GM15510 (cell line): ENCODE data around the gene PRKCSH.

ENCODE experiments used
- POLR2A ChIP-seq: IDR thresholded peaks from 3 replicates; pipeline ENCODE4 v1.6.1; 2011; ENCODE audit warnings: borderline replicate concordance; ENCODE audit not compliant: insufficient read length; ENCODE audit errors: extremely low read depth

PRKCSH gene

GRCh38 chr19:11437955-11438354, 2.5 kb downstream of the PRKCSH start:
- no peak for TF ChIP-seq POLR2A

GRCh38 chr19:11444059-11444458, 8.6 kb downstream of the PRKCSH start:
- TF ChIP-seq POLR2A = no peak

DNA sequence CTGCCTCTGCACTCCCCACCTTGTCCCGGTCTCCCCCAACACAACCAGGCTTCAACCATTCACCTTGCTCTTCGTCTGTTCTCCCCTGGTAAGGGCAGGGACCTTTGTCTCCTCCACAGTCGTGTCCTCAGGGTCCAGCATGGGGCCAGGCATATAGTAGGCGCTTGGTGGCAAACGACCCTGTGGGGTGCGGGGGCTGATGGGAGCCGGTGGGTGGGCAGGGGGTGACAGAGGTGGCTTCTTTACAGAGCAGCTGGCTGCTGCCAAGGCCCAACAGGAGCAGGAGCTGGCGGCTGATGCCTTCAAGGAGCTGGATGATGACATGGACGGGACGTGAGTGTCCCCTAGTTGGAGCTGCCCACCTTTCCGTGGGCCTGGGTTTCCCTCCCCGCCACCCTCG, 9.7 kb downstream of the PRKCSH start:
- TF ChIP-seq POLR2A = no peak

- TF ChIP-seq POLR2A = no peak
Observed at GRCh38 chr19:11446271-11446651, 10.8 kb downstream of the PRKCSH start.

DNA sequence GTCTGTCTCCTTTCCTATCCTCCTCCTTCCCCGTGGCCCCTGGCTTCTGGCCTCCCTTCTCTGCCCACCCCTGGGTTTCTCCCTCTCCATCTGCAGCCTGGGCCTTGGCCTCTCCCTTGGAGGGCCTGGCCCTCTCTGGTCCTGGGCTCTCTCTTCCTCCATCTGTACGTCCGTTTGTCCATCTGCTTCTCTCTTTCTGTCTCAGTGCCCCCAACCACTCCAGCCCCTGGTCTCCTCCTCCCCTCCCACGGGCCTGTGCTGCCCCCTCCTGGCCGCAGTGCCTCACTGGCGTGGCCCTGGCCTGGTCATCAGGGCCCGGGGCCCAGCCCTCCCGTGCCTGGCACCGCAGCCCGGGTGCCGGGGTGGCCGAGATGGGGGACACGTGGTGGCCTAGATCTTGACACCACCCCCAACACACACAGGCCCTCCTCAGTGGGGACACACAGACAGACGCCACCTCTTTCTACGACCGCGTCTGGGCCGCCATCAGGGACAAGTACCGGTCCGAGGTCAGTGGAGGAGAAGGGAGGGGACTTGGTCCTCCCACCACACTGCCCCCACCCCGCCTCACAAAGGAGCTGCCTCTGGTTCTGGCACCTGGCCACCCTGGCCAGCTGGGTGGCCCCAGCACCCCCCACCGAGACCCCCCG, 11.3 kb downstream of the PRKCSH start:
- no peak for TF ChIP-seq POLR2A

DNA sequence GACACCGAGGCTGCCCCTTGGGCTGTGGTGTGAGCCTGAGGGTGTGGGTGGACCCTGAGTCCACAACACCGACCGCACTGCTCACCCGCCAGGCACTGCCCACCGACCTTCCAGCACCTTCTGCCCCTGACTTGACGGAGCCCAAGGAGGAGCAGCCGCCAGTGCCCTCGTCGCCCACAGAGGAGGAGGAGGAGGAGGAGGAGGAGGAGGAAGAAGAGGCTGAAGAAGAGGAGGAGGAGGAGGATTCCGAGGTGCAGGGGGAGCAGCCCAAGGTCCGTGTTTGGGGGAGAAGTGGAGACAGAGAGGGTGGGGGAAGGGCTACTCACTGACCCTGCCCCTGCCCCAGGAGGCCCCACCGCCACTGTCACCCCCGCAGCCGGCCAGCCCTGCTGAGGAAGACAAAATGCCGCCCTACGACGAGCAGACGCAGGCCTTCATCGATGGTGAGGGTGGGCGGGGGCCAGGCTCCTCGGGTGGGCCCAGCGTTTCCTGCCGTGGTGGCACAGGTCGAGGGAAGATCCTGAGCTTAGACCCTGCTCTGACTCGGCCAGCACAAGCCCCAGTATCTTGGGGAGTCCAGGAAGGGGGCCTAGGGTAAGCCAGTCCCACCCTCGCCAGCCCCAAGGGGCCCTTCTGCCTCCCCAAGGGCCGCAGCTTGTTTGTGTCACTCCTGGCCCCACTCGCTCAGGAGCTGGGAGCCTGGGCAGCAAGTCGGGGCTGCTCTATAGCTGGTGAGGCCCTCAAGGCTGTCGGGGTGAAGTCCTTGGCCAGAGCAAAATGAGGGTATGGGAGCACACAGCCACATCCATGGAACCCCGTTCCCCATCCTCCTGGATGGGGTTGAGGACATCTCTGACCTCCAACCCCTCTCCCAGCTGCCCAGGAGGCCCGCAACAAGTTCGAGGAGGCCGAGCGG, 12.2 kb downstream of the PRKCSH start:
- TF ChIP-seq POLR2A = no peak

DNA sequence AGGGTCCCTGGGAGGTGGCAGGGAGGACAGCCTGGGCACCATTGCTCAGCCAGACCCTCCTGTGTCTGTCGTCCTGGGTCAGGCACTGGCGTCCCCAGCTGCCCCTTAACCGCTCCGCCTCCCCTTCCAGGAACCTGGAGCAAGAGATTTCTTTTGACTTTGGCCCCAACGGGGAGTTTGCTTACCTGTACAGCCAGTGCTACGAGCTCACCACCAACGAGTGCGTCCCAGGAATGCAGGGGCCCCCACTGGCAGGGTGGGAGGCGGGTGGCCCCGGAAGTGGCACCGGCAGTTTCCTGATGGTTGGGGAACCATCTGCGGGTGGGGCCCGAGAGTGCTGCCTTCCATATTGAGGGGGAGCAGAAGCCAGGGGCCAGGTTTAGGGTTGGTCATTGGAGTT, 13.0 kb downstream of the PRKCSH start:
- TF ChIP-seq POLR2A = no peak

DNA sequence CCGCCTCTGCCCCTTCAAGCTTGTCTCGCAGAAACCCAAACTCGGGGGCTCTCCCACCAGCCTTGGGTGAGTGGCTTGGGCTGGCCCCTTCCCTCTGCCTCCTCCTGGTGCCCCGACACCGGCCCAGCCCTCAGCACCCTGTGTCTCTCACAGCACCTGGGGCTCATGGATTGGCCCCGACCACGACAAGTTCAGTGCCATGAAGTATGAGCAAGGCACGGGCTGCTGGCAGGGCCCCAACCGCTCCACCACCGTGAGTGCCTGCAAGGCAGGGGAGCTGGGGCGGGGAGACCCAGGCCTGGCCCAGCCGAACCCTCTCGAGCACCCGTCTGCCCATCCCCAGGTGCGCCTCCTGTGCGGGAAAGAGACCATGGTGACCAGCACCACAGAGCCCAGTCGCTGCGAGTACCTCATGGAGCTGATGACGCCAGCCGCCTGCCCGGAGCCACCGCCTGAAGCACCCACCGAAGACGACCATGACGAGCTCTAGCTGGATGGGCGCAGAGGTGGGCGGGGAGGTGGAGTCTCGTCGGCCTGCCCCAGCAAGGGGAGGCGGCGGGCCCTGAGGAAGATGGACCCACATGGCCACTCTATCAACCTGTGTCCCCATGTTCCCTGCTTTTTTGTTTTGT, 13.6 kb downstream of the PRKCSH start:
- TF ChIP-seq POLR2A = no peak

DNA sequence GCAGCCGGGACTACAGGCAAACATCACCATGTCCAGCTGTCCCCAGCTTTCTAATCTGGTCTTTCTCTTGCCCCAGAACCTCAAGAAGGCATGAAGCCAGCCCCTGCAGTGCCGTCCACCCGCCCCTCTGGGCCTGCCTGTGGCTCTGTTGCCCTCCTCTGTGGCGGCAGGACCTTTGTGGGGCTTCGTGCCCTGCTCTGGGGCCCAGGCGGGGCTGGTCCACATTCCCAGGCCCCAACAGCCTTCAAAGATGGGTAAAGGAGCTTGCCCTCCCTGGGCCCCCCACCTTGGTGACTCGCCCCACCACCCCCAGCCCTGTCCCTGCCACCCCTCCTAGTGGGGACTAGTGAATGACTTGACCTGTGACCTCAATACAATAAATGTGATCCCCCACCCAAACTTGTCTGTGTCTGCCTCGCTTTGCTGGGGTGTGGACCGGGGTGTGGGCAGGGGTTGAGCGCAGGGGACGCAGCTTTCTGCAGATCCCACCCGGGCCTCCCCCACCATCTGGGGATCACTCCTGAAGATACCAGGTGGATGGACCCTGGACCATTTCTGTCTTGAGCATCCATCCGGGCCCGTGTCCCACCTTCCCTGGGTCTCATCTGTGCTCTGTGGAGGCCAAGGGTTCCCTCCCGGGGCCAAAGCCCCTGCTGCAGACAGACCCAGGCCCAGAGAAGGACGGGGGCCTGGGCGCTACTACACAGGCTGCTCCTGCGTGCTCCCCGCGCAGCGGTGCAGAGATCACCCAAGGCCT, 15.3 kb downstream of the PRKCSH start:
- no peak for TF ChIP-seq POLR2A

GRCh38 chr19:11451327-11451870, 16.0 kb downstream of the PRKCSH start:
- TF ChIP-seq POLR2A = no peak

- TF ChIP-seq POLR2A = no peak
Observed at GRCh38 chr19:11451871-11452619, 16.6 kb downstream of the PRKCSH start.

- no peak for TF ChIP-seq POLR2A
Observed at GRCh38 chr19:11452620-11453310, 17.3 kb downstream of the PRKCSH start.
